Loucy (cell line): Measurements from ENCODE around the gene KBTBD12.

Experiments
- H2AFZ ChIP-seq: fragments of 200-600 bp; sonication (generic); 2 replicates; pipeline ENCODE4 v1.6.0; 2016; ENCODE audit warnings: antibody characterized with exemption, mild to moderate bottlenecking, low read length, moderate library complexity
- H3F3A ChIP-seq: fragments of 200-600 bp; 2 replicates; pipeline ENCODE4 v1.6.0; 2016; ENCODE audit warnings: antibody characterized with exemption, low read depth, mild to moderate bottlenecking
- H3K27me3 ChIP-seq: fragments of 200-600 bp; sonication (generic); 2 replicates; pipeline ENCODE4 v1.6.1; 2014; ENCODE audit warnings: low read length, mild to moderate bottlenecking; ENCODE audit not compliant: insufficient read depth, poor library complexity, severe bottlenecking
- H3K36me3 ChIP-seq: fragments of 200-600 bp; sonication (generic); 2 replicates; pipeline ENCODE4 v1.6.1; 2016; ENCODE audit warnings: low read length; ENCODE audit not compliant: insufficient read depth
- H3K4me1 ChIP-seq: fragments of 200-600 bp; sonication (generic); 2 replicates; pipeline ENCODE4 v1.5.1; 2014; ENCODE audit warnings: low read length, mild to moderate bottlenecking; ENCODE audit not compliant: insufficient read depth, poor library complexity, severe bottlenecking
- H3K4me2 ChIP-seq: fragments of 200-600 bp; sonication (generic); 2 replicates; pipeline ENCODE4 v1.6.0; 2014; ENCODE audit warnings: antibody characterized with exemption, low read length, low read depth, mild to moderate bottlenecking; ENCODE audit not compliant: poor library complexity, severe bottlenecking
- H3K4me3 ChIP-seq: fragments of 200-600 bp; sonication (generic); 2 replicates; pipeline ENCODE4 v1.5.1; 2014; ENCODE audit warnings: low read length, mild to moderate bottlenecking, mixed read lengths; ENCODE audit not compliant: poor library complexity, severe bottlenecking
- H3K79me2 ChIP-seq: fragments of 200-600 bp; sonication (generic); 2 replicates; pipeline ENCODE4 v1.6.1; 2014; ENCODE audit warnings: low read length; ENCODE audit not compliant: insufficient read depth
- H3K9ac ChIP-seq: fragments of 200-600 bp; sonication (generic); 2 replicates; pipeline ENCODE4 v1.6.0; 2014; ENCODE audit warnings: mild to moderate bottlenecking, low read depth, low read length, moderate library complexity; ENCODE audit not compliant: poor library complexity, severe bottlenecking
- H3K9me2 ChIP-seq: fragments of 200-600 bp; sonication (generic); replicated peaks from 2 replicates; pipeline ENCODE4 v1.6.1; 2016; ENCODE audit warnings: low read depth, low read length, mixed read lengths
- H3K9me3 ChIP-seq: fragments of 200-600 bp; sonication (generic); 2 replicates; pipeline ENCODE4 v1.6.1; 2014; ENCODE audit warnings: mild to moderate bottlenecking, antibody characterized with exemption, low read length, low read depth; ENCODE audit not compliant: insufficient read depth
- H4K20me1 ChIP-seq: fragments of 200-600 bp; sonication (generic); 2 replicates; pipeline ENCODE4 v1.6.0; 2014; ENCODE audit warnings: antibody characterized with exemption, low read length, mild to moderate bottlenecking; ENCODE audit not compliant: insufficient read depth, poor library complexity, severe bottlenecking
- CTCF ChIP-seq: fragments of 200-600 bp; sonication (generic); conservative IDR thresholded peaks from 2 replicates; pipeline ENCODE4 v1.5.1; 2014; ENCODE audit warnings: mild to moderate bottlenecking, antibody characterized with exemption, low read length
- EZH2phosphoT487 ChIP-seq: fragments of 200-600 bp; IDR thresholded peaks from 2 replicates; pipeline ENCODE4 v1.6.1; 2018; ENCODE audit warnings: antibody characterized with exemption, mild to moderate bottlenecking, moderate library complexity, borderline replicate concordance

KBTBD12 gene

GRCh38 chr3:127961124-127961523, 46.1 kb downstream of the KBTBD12 start:
- H3K9me2 ChIP-seq: no peaks in the 10 kb centered on the region
- no peaks in the 10 kb centered on the region for H3K36me3 ChIP-seq
- no peaks in the 10 kb centered on the region for H3K27me3 ChIP-seq
- H3K9ac ChIP-seq: no peak overlapping the region
- H2AFZ ChIP-seq: no peak overlapping the region
- H3K9me3 ChIP-seq: no peaks in the 10 kb centered on the region
- H3K79me2 ChIP-seq: no peaks in the 10 kb centered on the region
- no peaks in the 10 kb centered on the region for H3K4me1 ChIP-seq
- H3F3A ChIP-seq: no peaks in the 10 kb centered on the region
- TF ChIP-seq CTCF (no peak), EZH2phosphoT487 (no peak)
- H3K4me3 ChIP-seq: no peak overlapping the region
- H4K20me1 ChIP-seq: no peaks in the 10 kb centered on the region
- no peak overlapping the region for H3K4me2 ChIP-seq

GRCh38 chr3:127961963-127962362, 46.9 kb downstream of the KBTBD12 start:
- no peak overlapping the region for H3K9ac ChIP-seq
- no peak overlapping the region for H3K4me3 ChIP-seq
- TF ChIP-seq CTCF: no peak
- H3K4me2 ChIP-seq: no peak overlapping the region
- no peaks in the 10 kb centered on the region for H3K9me3 ChIP-seq
- no peaks in the 10 kb centered on the region for H4K20me1 ChIP-seq
- H2AFZ ChIP-seq: no peak overlapping the region
- H3F3A ChIP-seq: no peaks in the 10 kb centered on the region
- no peaks in the 10 kb centered on the region for H3K79me2 ChIP-seq
- no peaks in the 10 kb centered on the region for H3K4me1 ChIP-seq
- no peaks in the 10 kb centered on the region for H3K9me2 ChIP-seq
- H3K36me3 ChIP-seq: no peaks in the 10 kb centered on the region
- H3K27me3 ChIP-seq: no peaks in the 10 kb centered on the region

- H3K9me2 ChIP-seq: no peaks in the 10 kb centered on the region
- no peak overlapping the region for H3K4me2 ChIP-seq
- H3K27me3 ChIP-seq: no peaks in the 10 kb centered on the region
- H3K9me3 ChIP-seq: no peaks in the 10 kb centered on the region
- H3K9ac ChIP-seq: no peak overlapping the region
- no peak for TF ChIP-seq CTCF
- TF ChIP-seq EZH2phosphoT487: no peak
- no peaks in the 10 kb centered on the region for H3F3A ChIP-seq
- no peaks in the 10 kb centered on the region for H3K79me2 ChIP-seq
- no peak overlapping the region for H3K4me3 ChIP-seq
- no peak overlapping the region for H2AFZ ChIP-seq
- no peaks in the 10 kb centered on the region for H3K36me3 ChIP-seq
- H3K4me1 ChIP-seq: no peaks in the 10 kb centered on the region
- no peaks in the 10 kb centered on the region for H4K20me1 ChIP-seq
Observed at GRCh38 chr3:127962937-127963336, 47.9 kb downstream of the KBTBD12 start.
